HepG2 (cell line): ENCODE measurements around the gene MIDN. TPM values are rescaled to one million over a fixed set of nuclear protein-coding genes. Genes with fewer than 3 reads are reported as not detected.

Experiments
- ATRX ChIP-seq: sonication (generic); formaldehyde crosslinking; IDR thresholded peaks from 2 replicates; pipeline ENCODE4 v1.4.0; 2020; ENCODE audit warnings: missing genetic modification reagents, borderline replicate concordance
- CC2D1A ChIP-seq: sonication (generic); formaldehyde crosslinking; IDR thresholded peaks from 2 replicates; pipeline ENCODE4 v1.8.1; 2023; ENCODE audit warnings: mild to moderate bottlenecking, missing genetic modification reagents
- ETS1 ChIP-seq: sonication (generic); formaldehyde crosslinking; IDR thresholded peaks from 2 replicates; pipeline ENCODE4 v1.4.0; 2020; ENCODE audit warnings: missing genetic modification reagents
- FUBP1 ChIP-seq: sonication (generic); formaldehyde crosslinking; IDR thresholded peaks from 2 replicates; pipeline ENCODE4 v1.5.1; 2020; ENCODE audit warnings: missing genetic modification reagents, mild to moderate bottlenecking, borderline replicate concordance
- MATR3 ChIP-seq: sonication (generic); formaldehyde crosslinking; IDR thresholded peaks from 2 replicates; pipeline ENCODE4 v1.4.0; 2020; ENCODE audit warnings: missing genetic modification reagents
- NFKBIZ ChIP-seq: IDR thresholded peaks from 2 replicates; pipeline ENCODE4 v1.6.1; 2018; ENCODE audit warnings: missing genetic modification reagents, missing compliant biosample characterization
- NFYB ChIP-seq: sonication (generic); formaldehyde crosslinking; IDR thresholded peaks from 2 replicates; pipeline ENCODE4 v1.4.0; 2020; ENCODE audit warnings: missing genetic modification reagents
- NR2F2 ChIP-seq: IDR thresholded peaks from 2 replicates; pipeline ENCODE4 v1.6.1; 2012; ENCODE audit warnings: low read depth, inconsistent platforms, borderline replicate concordance
- NR3C1 ChIP-seq: sonication (generic); formaldehyde crosslinking; IDR thresholded peaks from 2 replicates; pipeline ENCODE4 v1.4.0; 2020; ENCODE audit warnings: missing genetic modification reagents
- RNF219 ChIP-seq: sonication (generic); formaldehyde crosslinking; IDR thresholded peaks from 2 replicates; pipeline ENCODE4 v1.5.0; 2020; ENCODE audit warnings: mild to moderate bottlenecking, missing genetic modification reagents
- SRF ChIP-seq: IDR thresholded peaks from 2 replicates; pipeline ENCODE4 v1.6.1; 2011; ENCODE audit warnings: mild to moderate bottlenecking, low read depth, low read length, moderate library complexity
- SUZ12 ChIP-seq: fragments of 150-350 bp; IDR thresholded peaks from 2 replicates; pipeline ENCODE4 v1.6.1; 2014; ENCODE audit warnings: low read depth, low read length
- TFDP1 ChIP-seq: IDR thresholded peaks from 2 replicates; pipeline ENCODE4 v1.6.1; 2016; ENCODE audit warnings: missing compliant biosample characterization, missing genetic modification reagents, borderline replicate concordance
- TRIM22 ChIP-seq: fragments of 450-650 bp; IDR thresholded peaks from 2 replicates; pipeline ENCODE4 v1.6.1; 2017
- ZC3H13 ChIP-seq: sonication (generic); formaldehyde crosslinking; IDR thresholded peaks from 2 replicates; pipeline ENCODE4 v1.8.1; 2023; ENCODE audit warnings: mild to moderate bottlenecking, missing genetic modification reagents, moderate library complexity
- ZKSCAN1 ChIP-seq: fragments of 150-350 bp; IDR thresholded peaks from 2 replicates; pipeline ENCODE4 v1.6.1; 2014; ENCODE audit warnings: low read length
- ZKSCAN5 ChIP-seq: sonication (generic); formaldehyde crosslinking; IDR thresholded peaks from 2 replicates; pipeline ENCODE4 v1.5.1; 2020; ENCODE audit warnings: mild to moderate bottlenecking, missing genetic modification reagents
- ZNF205 ChIP-seq: IDR thresholded peaks from 2 replicates; pipeline ENCODE4 v1.6.1; 2018; ENCODE audit warnings: missing biosample characterization, missing genetic modification reagents
- ZNF292 ChIP-seq: sonication (generic); formaldehyde crosslinking; IDR thresholded peaks from 2 replicates; pipeline ENCODE4 v1.8.1; 2022; ENCODE audit warnings: mild to moderate bottlenecking, low read depth, missing genetic modification reagents, borderline replicate concordance
- ZSCAN9 ChIP-seq: IDR thresholded peaks from 2 replicates; pipeline ENCODE4 v1.6.1; 2016; ENCODE audit warnings: borderline replicate concordance
- ZXDC ChIP-seq: sonication (generic); formaldehyde crosslinking; IDR thresholded peaks from 2 replicates; pipeline ENCODE4 v1.5.0; 2020; ENCODE audit warnings: mild to moderate bottlenecking, missing genetic modification reagents
- polyA plus RNA-seq, 8 experiments: library from polyadenylated mRNA; depleted of rRNA in 3 of 8; stranded (reverse) in 7 of 8; unstranded in 1 of 8; fragments of >200 nt; fragmentation: Illumina TruSeq in 4 of 8; extraction: Trizol in 4 of 8; gene quantifications; 2 replicates each; pipeline versions ENCODE4 v1.2.1 to v1.2.3, GENCODE V29; 2011 to 2016; ENCODE audit warnings: low read depth in 4 of 8, missing spikeins in 1 of 8, mixed read lengths in 1 of 8; ENCODE audit not compliant: insufficient read depth in 1 of 8
- total RNA-seq, 5 experiments: library from RNA; depleted of rRNA; stranded (reverse); fragments of >200 nt; fragmentation: Illumina TruSeq; extraction: Trizol; gene quantifications; 2 replicates each; pipeline ENCODE4 v1.2.3, GENCODE V29; 2016; ENCODE audit warnings: low read depth in 1 of 5

MIDN gene
- total and polyA plus RNA-seq, 2 of the 13 experiments (the other 11 are each of a cell fraction or from before 2014, with no cell fraction given) = 8.4 to 18.0 TPM

GRCh38 chr19:1252221-1252820 lies 3.9 kb downstream of the MIDN start (continued):
- TF ChIP-seq RNF219 (CRISPR knock-in tag) (no peak), ZKSCAN1 (no peak), ZSCAN9 (CRISPR knock-in tag) (no peak), ETS1 (CRISPR knock-in tag) (no peak), TRIM22 (no peak), NFKBIZ (CRISPR knock-in tag) (no peak), ZNF292 (CRISPR knock-in tag) (no peak), NR3C1 (CRISPR knock-in tag) (no peak), NFYB (CRISPR knock-in tag) (no peak), CC2D1A (no peak), SRF (no peak), TFDP1 (CRISPR knock-in tag) (no peak), ZXDC (CRISPR knock-in tag) (no peak), ZNF205 (CRISPR knock-in tag) (no peak; the same call in 1 of the 2 replicates), SUZ12 (no peak), ZC3H13 (CRISPR knock-in tag) (no peak; the same call in 1 of the 2 replicates), FUBP1 (CRISPR knock-in tag) (no peak), ZKSCAN5 (CRISPR knock-in tag) (no peak), ATRX (CRISPR knock-in tag) (no peak), NR2F2 (peak; percentile 78; the same call in 1 of the 2 replicates), MATR3 (CRISPR knock-in tag) (no peak)
